DND-41 (cell line): ENCODE measurements around the gene XPO6.

Source experiments
- CTCF ChIP-seq: IDR thresholded peaks from 2 replicates; pipeline ENCODE4 v1.5.1; 2012; ENCODE audit warnings: borderline replicate concordance, low read length, moderate library complexity, mild to moderate bottlenecking; ENCODE audit not compliant: poor library complexity, severe bottlenecking; ENCODE audit errors: extremely low read depth
- EZH2 ChIP-seq: IDR thresholded peaks from 3 replicates; pipeline ENCODE4 v1.6.1; 2012; ENCODE audit warnings: borderline replicate concordance, low read depth, mild to moderate bottlenecking, moderate library complexity, low read length, inconsistent platforms; ENCODE audit not compliant: severe bottlenecking

GRCh38 chr16:28106467-28107215 is 105.1 kb downstream of the XPO6 start:
- TF ChIP-seq CTCF (no peak), EZH2 (no peak)
